A549 (cell line): Measurements from ENCODE around the gene ZFP57. TPM values are rescaled to one million over a fixed set of nuclear protein-coding genes. Genes with fewer than 3 reads are reported as not detected.

ENCODE experiments used
- ATAC-seq, 2 experiments: fragments of 200-7000 bp in 1 of 2; fragments of >200 bp in 1 of 2; cut with Nextera tagmentation in 1 of 2; cut with Tn5 transposase in 1 of 2; 3 replicates each; pipeline versions ENCODE4 v1.8.0 to v1.9.1; 2018 to 2020; ENCODE audit warnings: mild to moderate bottlenecking in 1 of 2, moderate library complexity in 1 of 2
- CTCF ChIA-PET: fragments of 300-600 bp; sonication (Branson Sonifier 250); formaldehyde crosslinking; extraction: SDS; loops from one replicate; lab custom pipeline; 2021; ENCODE audit warnings: antibody characterized with exemption, inconsistent platforms; lab: Yijun Ruan, JAX
- POLR2A ChIA-PET: fragments of 350-600 bp; formaldehyde crosslinking; extraction: SDS; loops from one replicate; lab custom pipeline; 2021; ENCODE audit warnings: antibody characterized with exemption, inconsistent platforms; lab: Yijun Ruan, JAX
- DNase-seq, 2 experiments: peaks; one replicate each; pipeline versions ENCODE4 v3.0.0 to v3.0.0-alpha.2; 2011 to 2016; ENCODE audit warnings: low read depth in 1 of 2, low spot score in 1 of 2
- FAIRE-seq: peaks from 2 replicates; lab custom pipeline; 2011; peaks lifted over from hg19 to GRCh38; lab: Jason Lieb, UNC
- H3K27ac ChIP-seq, 2 experiments: fragments of >200 bp; sonication (Bioruptor Twin); formaldehyde crosslinking; 3 replicates each; pipeline ENCODE4 v1.5.1; 2016 to 2017
- H3K4me1 ChIP-seq: fragments of >200 bp; sonication (Bioruptor Twin); formaldehyde crosslinking; 3 replicates; pipeline ENCODE4 v1.6.1; 2016
- H3K4me2 ChIP-seq: fragments of >200 bp; sonication (Bioruptor Twin); formaldehyde crosslinking; 3 replicates; pipeline ENCODE4 v1.6.1; 2016
- H3K4me3 ChIP-seq: fragments of >200 bp; sonication (Bioruptor Twin); formaldehyde crosslinking; 3 replicates; pipeline ENCODE4 v1.5.1; 2016
- H3K9me3 ChIP-seq: fragments of >200 bp; sonication (Bioruptor Twin); formaldehyde crosslinking; 3 replicates; pipeline ENCODE4 v1.6.1; 2016
- ATOH8 ChIP-seq: fragments of 250-450 bp; sonication (Bioruptor Pico); IDR thresholded peaks from 2 replicates; pipeline ENCODE4 v1.5.0; 2020; ENCODE audit warnings: low read depth, mild to moderate bottlenecking, moderate library complexity
- BHLHE40 ChIP-seq: IDR thresholded peaks from 2 replicates; pipeline ENCODE4 v1.6.1; 2012; ENCODE audit warnings: low read depth, low read length, inconsistent platforms
- CBX2 ChIP-seq: fragments of 200-600 bp; sonication (generic); IDR thresholded peaks from 2 replicates; pipeline ENCODE4 v1.6.1; 2016; ENCODE audit warnings: low read depth, mild to moderate bottlenecking, borderline replicate concordance
- CBX8 ChIP-seq: fragments of 200-600 bp; sonication (generic); IDR thresholded peaks from 2 replicates; pipeline ENCODE4 v1.6.1; 2016
- EHMT2 ChIP-seq: fragments of 200-600 bp; sonication (generic); IDR thresholded peaks from 2 replicates; pipeline ENCODE4 v1.6.1; 2016; ENCODE audit warnings: antibody characterized with exemption, low read depth, mild to moderate bottlenecking, moderate library complexity
- PBX3 ChIP-seq: IDR thresholded peaks from 2 replicates; pipeline ENCODE4 v1.6.1; 2012
- POLR2A ChIP-seq: IDR thresholded peaks from 2 replicates; pipeline ENCODE4 v1.6.1; 2012; ENCODE audit warnings: mild to moderate bottlenecking, low read length
- RAD21 ChIP-seq, 2 experiments: fragments of >200 bp in 1 of 2; sonication (Bioruptor Twin) in 1 of 2; formaldehyde crosslinking in 1 of 2; IDR thresholded peaks in 1 of 2; conservative IDR thresholded peaks in 1 of 2; 2 replicates in 1 of 2; 3 replicates in 1 of 2; pipeline ENCODE4 v1.6.1; 2012 to 2018; ENCODE audit warnings: inconsistent platforms in 1 of 2
- RNF2 ChIP-seq: fragments of 200-600 bp; sonication (generic); IDR thresholded peaks from 2 replicates; pipeline ENCODE4 v1.6.1; 2016; ENCODE audit warnings: low read depth, mild to moderate bottlenecking, antibody characterized with exemption, moderate library complexity, borderline replicate concordance
- SMC3 ChIP-seq: fragments of >200 bp; sonication (Bioruptor Twin); formaldehyde crosslinking; IDR thresholded peaks from 3 replicates; pipeline ENCODE4 v1.6.1; 2018; ENCODE audit warnings: inconsistent platforms
- ZFP36 ChIP-seq: fragments of 450-650 bp; IDR thresholded peaks from 2 replicates; pipeline ENCODE4 v1.6.1; 2014; ENCODE audit warnings: borderline replicate concordance; ENCODE audit not compliant: partially characterized antibody
- WGBS: methylation state at CpG from one replicate; pipeline ENCODE4 v1.1.6; 2017; ENCODE audit errors: missing lambda C conversion rate; 5-methylcytosine and 5-hydroxymethylcytosine counted together
- polyA plus RNA-seq, 4 experiments: library from polyadenylated mRNA; depleted of rRNA in 3 of 4; stranded (reverse); fragments of >200 nt; fragmentation: RNase III in 1 of 4; extraction: RNeasy Plus Mini Kit Qiagen cat#74134 plus additional on column Dnase treatment in 1 of 4; gene quantifications; 2 replicates in 3 of 4; 3 replicates in 1 of 4; pipeline ENCODE4 v1.2.3, GENCODE V29; 2011 to 2017
- TF ChIP-seq, protein P1 (sequence below): fragments of >200 bp; sonication (Bioruptor Twin); formaldehyde crosslinking; IDR thresholded peaks from 3 replicates; pipeline ENCODE4 v1.5.1; 2016
- TF ChIP-seq, protein P2 (sequence below): fragments of 250-450 bp; sonication (Bioruptor Pico); IDR thresholded peaks from 2 replicates; pipeline ENCODE4 v1.5.0; 2021; ENCODE audit warnings: mild to moderate bottlenecking, moderate library complexity, borderline replicate concordance

The ZFP57 gene
- polyA plus RNA-seq, 2 of the 4 experiments (the other 2 are of a cell fraction) = 0.08 TPM; not detected in 1

DNA sequence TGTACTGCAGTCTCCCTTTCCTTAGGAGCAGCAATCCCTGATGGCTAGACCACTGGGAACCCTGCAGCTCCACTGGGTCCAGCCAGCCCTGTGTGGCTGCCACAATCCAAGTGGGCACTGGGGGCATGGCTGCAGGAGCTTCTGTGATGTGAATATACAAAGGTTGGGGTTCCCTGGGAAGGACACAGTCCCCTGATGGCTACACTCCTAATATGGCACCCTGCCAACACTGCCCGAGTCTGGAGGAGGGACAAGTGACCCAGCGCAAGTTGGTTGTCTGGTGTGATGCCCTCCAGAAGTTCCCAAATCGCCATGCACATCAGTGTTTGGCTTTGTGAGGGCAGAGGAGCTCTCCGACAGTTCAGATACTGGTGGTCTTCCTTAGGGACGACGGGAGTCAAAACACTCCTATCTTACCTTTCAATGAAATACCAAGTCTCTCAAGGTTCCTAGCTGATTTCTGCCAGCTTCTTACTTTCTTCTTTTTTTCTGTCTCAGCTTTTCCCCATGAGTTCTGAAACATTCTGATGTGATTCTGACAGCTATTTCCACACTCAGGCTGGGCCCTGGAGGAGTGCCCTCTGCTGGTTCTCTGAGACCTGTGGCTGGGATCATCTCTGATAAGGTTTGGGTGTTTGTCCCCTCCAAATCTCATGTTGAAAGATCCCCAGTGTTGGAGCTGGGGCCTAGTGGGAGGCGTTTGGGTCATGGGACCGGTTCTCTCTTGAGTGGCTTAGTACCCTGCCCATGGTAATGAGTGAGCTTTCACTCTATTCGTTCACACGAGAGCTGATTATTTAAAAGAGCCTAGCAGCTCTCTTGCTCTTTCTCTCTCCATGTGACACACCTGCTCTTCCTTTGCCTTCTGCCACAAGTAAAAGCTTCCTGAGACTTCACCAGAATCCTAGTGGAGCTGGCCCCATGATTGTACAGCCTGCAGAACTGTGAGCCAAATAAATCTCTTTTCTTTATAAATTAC is 15.5 kb upstream of the ZFP57 start:
- Histone ChIP-seq H3K4me1 (no peaks in the 10 kb centered on the region), H3K4me3 (no peak overlapping the region), H3K4me2 (no peak overlapping the region), H3K27ac (no peak overlapping the region), H3K9me3 (0 out of 3 replicates have a peak, but pooled peaks cover 6% of the 10 kb centered on the region)
- CTCF ChIA-PET = interaction anchor here (0.9 to 2.7 kb wide), 10 partner anchors 9 to 281 kb away, joined by 3 to 15 read pairs (median 4); partner anchors contain the start of gene ZFP57
- POLR2A ChIA-PET = interaction anchor here (1.3 kb wide), 1 partner anchor 46 kb away, joined by 6 read pairs; no protein-coding TSS in a partner anchor
- FAIRE-seq = no peak
- ATAC-seq = peak; percentile 47 to 78; a peak in 4 of 6 replicates
- peak; percentile 18 to 20 for DNase-seq
- WGBS = 56% methylated on average over 7 of the region's 10 CpGs
- TF ChIP-seq CBX2 = no peak
- TF ChIP-seq POLR2A = no peak
- TF ChIP-seq ATOH8 (CRISPR knock-in tag) = no peak
- TF ChIP-seq, protein P1, sequence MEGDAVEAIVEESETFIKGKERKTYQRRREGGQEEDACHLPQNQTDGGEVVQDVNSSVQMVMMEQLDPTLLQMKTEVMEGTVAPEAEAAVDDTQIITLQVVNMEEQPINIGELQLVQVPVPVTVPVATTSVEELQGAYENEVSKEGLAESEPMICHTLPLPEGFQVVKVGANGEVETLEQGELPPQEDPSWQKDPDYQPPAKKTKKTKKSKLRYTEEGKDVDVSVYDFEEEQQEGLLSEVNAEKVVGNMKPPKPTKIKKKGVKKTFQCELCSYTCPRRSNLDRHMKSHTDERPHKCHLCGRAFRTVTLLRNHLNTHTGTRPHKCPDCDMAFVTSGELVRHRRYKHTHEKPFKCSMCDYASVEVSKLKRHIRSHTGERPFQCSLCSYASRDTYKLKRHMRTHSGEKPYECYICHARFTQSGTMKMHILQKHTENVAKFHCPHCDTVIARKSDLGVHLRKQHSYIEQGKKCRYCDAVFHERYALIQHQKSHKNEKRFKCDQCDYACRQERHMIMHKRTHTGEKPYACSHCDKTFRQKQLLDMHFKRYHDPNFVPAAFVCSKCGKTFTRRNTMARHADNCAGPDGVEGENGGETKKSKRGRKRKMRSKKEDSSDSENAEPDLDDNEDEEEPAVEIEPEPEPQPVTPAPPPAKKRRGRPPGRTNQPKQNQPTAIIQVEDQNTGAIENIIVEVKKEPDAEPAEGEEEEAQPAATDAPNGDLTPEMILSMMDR = peak; percentile 35; the same call in 2 of the 3 replicates

DNA sequence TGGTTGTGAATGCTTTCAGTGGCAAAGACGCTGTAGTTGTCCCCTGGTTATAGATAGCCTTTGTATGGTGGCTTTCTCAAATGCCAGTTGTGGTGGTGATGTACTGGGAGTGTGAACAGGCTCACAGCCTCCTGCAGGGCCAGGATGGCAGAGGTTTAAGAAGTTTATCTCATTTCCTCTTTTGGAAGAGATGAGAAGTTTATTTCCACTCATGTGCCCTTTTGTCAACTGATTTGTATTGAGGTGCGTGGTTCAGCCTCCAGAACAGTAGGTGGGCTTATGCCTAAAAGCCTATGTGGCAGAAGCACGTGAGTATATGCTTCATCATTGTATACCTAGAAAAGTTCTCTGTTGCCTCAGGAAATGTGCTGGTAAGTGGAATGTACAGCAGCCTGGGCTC is 13.7 kb upstream of the ZFP57 start:
- TF ChIP-seq PBX3 (no peak), BHLHE40 (no peak), RNF2 (no peak), ZFP36 (no peak), SMC3 (no peak), CBX8 (no peak)
- TF ChIP-seq, protein P2, sequence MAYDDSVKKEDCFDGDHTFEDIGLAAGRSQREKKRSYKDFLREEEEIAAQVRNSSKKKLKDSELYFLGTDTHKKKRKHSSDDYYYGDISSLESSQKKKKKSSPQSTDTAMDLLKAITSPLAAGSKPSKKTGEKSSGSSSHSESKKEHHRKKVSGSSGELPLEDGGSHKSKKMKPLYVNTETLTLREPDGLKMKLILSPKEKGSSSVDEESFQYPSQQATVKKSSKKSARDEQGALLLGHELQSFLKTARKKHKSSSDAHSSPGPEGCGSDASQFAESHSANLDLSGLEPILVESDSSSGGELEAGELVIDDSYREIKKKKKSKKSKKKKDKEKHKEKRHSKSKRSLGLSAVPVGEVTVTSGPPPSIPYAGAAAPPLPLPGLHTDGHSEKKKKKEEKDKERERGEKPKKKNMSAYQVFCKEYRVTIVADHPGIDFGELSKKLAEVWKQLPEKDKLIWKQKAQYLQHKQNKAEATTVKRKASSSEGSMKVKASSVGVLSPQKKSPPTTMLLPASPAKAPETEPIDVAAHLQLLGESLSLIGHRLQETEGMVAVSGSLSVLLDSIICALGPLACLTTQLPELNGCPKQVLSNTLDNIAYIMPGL (CRISPR knock-in tag) = no peak
- ChIA-PET CTCF (interaction anchor here (1.5 to 2.5 kb wide), 2 partner anchors 11 to 15 kb away, joined by 5 to 8 read pairs; no protein-coding TSS in a partner anchor), POLR2A (no interaction called here)
- DNase-seq (no peak), FAIRE-seq (no peak), ATAC-seq (no peak)
- no peak overlapping the region for H3K4me2 ChIP-seq
- H3K4me1 ChIP-seq = no peaks in the 10 kb centered on the region
- WGBS = 23% methylated on average over 3 of the region's 3 CpGs
- H3K4me3 ChIP-seq = no peak overlapping the region
- 0 out of 3 replicates have a peak, but pooled peaks cover 6% of the 10 kb centered on the region for H3K9me3 ChIP-seq
- H3K27ac ChIP-seq = no peak overlapping the region

DNA sequence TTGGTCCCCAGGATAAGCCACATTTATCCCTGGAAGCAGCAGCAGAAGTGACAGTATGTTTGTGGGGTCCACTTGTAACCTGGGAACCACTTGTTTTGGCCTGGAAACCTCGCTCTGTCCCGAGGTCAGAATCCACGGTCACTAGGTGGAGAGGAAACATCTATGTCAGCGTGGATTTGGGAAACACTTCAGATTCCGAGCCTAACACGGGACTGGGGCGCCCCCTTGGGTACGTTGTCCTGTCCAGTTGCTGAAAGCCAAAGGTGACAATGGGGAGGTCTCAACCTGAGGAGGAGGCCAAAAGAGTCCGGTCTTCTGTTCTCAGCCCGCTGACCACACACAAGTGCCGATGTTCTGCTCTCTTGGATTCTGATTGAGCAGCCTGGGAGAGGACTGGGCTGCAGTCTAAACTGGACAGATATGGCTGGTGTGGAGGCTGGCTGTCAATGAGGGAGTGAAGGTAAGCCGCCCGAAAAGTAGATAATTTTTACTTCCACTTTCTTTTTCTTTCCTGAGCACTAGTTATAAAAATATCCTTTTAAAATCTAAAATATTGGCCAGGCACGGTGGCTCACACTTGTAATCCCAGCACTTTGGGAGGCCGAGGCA is 4.9 kb upstream of the ZFP57 start:
- no peak for ATAC-seq
- no peak overlapping the region for H3K4me3 ChIP-seq
- no peaks in the 10 kb centered on the region for H3K9me3 ChIP-seq
- POLR2A ChIA-PET = no interaction called here
- H3K27ac ChIP-seq = no peak overlapping the region
- no peak for DNase-seq
- CTCF ChIA-PET = interaction anchor here (1.0 to 1.2 kb wide), 2 partner anchors 11 to 32 kb away, joined by 3 to 4 read pairs; no protein-coding TSS in a partner anchor
- no peak for FAIRE-seq
- H3K4me1 ChIP-seq = no peaks in the 10 kb centered on the region
- H3K4me2 ChIP-seq = no peak overlapping the region
- WGBS = 40% methylated on average over 12 of the region's 15 CpGs
- TF ChIP-seq EHMT2 (no peak), RAD21 (conservative IDR thresholded peaks at IDR 0.05 in 1 of 2, IDR thresholded peaks at IDR 0.05 in 1 of 2) (peak in 1 of 2 experiments; percentile 15; a peak in 1 of 5 replicates)
